ENCODE measurements around the gene CD300LF. TPM values are rescaled to one million over a fixed set of nuclear protein-coding genes. Genes with fewer than 3 reads are reported as not detected.

The CD300LF gene
- total and polyA plus RNA-seq, 9 of the 15 experiments (the other 6 are each of a cell fraction or from before 2014, with no cell fraction given), result not detected

- no peak for TF ChIP-seq ZNF175 (CRISPR knock-in tag; IDR thresholded peaks at IDR 0.05; ENCODE audit: low read depth)
- no peak for TF ChIP-seq ZNF277 (CRISPR knock-in tag; IDR thresholded peaks at IDR 0.05; ENCODE audit: borderline replicate concordance)
- no peak for TF ChIP-seq LCOR (CRISPR knock-in tag; IDR thresholded peaks at IDR 0.05)
- TF ChIP-seq IRF2 (CRISPR knock-in tag; IDR thresholded peaks at IDR 0.05), result no peak
- no peak for TF ChIP-seq PHF21A (IDR thresholded peaks at IDR 0.05; ENCODE audit: borderline replicate concordance, low read depth)
- no peak for TF ChIP-seq SP1 (CRISPR knock-in tag; IDR thresholded peaks at IDR 0.05)
Measured at GRCh38 chr17:74677558-74678466, 34.9 kb downstream of the CD300LF start (continued).

GRCh38 chr17:74671031-74671771 lies 41.5 kb downstream of the CD300LF start:
- Histone ChIP-seq H3K4me2 (ENCODE audit: insufficient read depth, low read length) (no peak overlapping the region), H3K4me3 (no peak overlapping the region), H3K36me3 (ENCODE audit: control insufficient read depth, insufficient read depth, low read length) (no peaks in the 10 kb centered on the region), H3K79me2 (ENCODE audit: control insufficient read depth, insufficient read depth, low read length) (no peaks in the 10 kb centered on the region), H3K9ac (ENCODE audit: insufficient read depth in 1 of 2, low read depth in 2 of 2, low read length in 2 of 2) (no peak overlapping the region), H3K27ac (ENCODE audit: extremely low read depth, low read depth, low read length) (no peak overlapping the region), H3K9me3 (replicated peaks; ENCODE audit: control insufficient read depth, insufficient read depth, low read depth, low read length) (no peaks in the 10 kb centered on the region), H2AFZ (ENCODE audit: low read depth, low read length) (no peak overlapping the region), H3K27me3 (ENCODE audit: control insufficient read depth in 2 of 2, insufficient read depth in 2 of 2, low read length in 2 of 2) (peaks cover 0 to 5% of the 10 kb centered on the region in 2 experiments; a peak in 1 of 5 replicates), H4K20me1 (replicated peaks; ENCODE audit: control insufficient read depth, insufficient read depth, low read length) (no peaks in the 10 kb centered on the region), H3K9me1 (ENCODE audit: control insufficient read depth, insufficient read depth, low read length) (no peaks in the 10 kb centered on the region), H3K4me1 (replicated peaks in 1 of 2; ENCODE audit: control insufficient read depth in 2 of 2, insufficient read depth in 2 of 2, low read length in 2 of 2) (peaks cover 0 to 6% of the 10 kb centered on the region in 2 experiments; a peak in 1 of 5 replicates)
- no TSS peak for BruUV-seq (replicated peaks)
- intact Hi-C loops (cut with micrococcal nuclease) (no loop called here), in situ Hi-C loops (cut with MboI) (no loop called here)
- DNase-seq (ENCODE audit: extremely low read depth in 1 of 4, low spot score in 3 of 4) (peak; percentile 63 to 76 (median 66)), FAIRE-seq (no peak), ATAC-seq (peak; percentile 92)
- CTCF ChIA-PET (ENCODE audit: low intra/inter-chr PET ratio), result no interaction called here
- 38% methylated on average over 56 of the region's 57 CpGs for WGBS (ENCODE audit: insufficient coverage, low coverage, missing lambda C conversion rate)
- POLR2A ChIA-PET, result interaction anchor here (0.6 to 0.8 kb wide), 2 partner anchors 11 to 20 kb away, joined by 3 read pairs; no protein-coding TSS in a partner anchor
- peak; percentile 20; the same call in 1 of the 2 replicates for TF ChIP-seq JUND (IDR thresholded peaks at IDR 0.05; ENCODE audit: borderline replicate concordance, low read depth, low read length)
- no peak; the same call in 2 of the 3 replicates for TF ChIP-seq JUND (tag; IDR thresholded peaks at IDR 0.05; ENCODE audit: borderline replicate concordance, low read depth, low read length)
- peak in 1 of 2 experiments; percentile 75; a peak in 2 of 4 replicates for TF ChIP-seq FOXA3 (CRISPR knock-in tag; conservative IDR thresholded peaks at IDR 0.05 in 1 of 2, IDR thresholded peaks at IDR 0.05 in 1 of 2)
- TF ChIP-seq TCF7L2 (IDR thresholded peaks at IDR 0.05; ENCODE audit: low read depth, low read length), result no peak
- peak; percentile 97 for TF ChIP-seq TGIF2 (CRISPR knock-in tag; IDR thresholded peaks at IDR 0.05)
- no peak for TF ChIP-seq GTF2A2 (tag; IDR thresholded peaks at IDR 0.05)
- no peak for TF ChIP-seq FOXO4 (CRISPR knock-in tag; IDR thresholded peaks at IDR 0.05)
- no peak for TF ChIP-seq BRF2 (IDR thresholded peaks at IDR 0.05; ENCODE audit: borderline replicate concordance, insufficient read depth, insufficient read length)

All from K562 (cell line).